ENCODE results near the gene LAIR1.

DNA sequence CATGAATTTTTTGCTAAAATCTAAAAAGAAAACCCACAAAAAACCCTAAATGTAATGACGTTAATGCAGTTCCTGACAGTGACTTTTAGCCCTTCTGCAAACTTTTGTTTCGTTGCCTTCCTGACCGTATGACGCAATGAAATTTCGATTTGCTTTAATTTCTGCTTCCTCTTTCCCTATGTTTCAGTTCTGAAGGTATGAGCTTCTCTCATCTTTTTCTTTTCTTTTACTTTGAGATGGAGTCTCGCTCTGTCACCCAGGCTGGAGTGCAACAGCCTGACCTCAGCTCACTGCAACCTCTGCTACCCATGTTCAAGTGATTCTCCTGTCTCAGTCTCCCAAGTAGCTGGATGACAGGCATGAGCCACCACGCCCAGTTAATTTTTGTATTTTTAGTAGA, 45.7 kb downstream of the LAIR1 start:
- no peak for TF ChIP-seq POLR2A (IDR thresholded peaks at IDR 0.05)
- TF ChIP-seq, protein P1, sequence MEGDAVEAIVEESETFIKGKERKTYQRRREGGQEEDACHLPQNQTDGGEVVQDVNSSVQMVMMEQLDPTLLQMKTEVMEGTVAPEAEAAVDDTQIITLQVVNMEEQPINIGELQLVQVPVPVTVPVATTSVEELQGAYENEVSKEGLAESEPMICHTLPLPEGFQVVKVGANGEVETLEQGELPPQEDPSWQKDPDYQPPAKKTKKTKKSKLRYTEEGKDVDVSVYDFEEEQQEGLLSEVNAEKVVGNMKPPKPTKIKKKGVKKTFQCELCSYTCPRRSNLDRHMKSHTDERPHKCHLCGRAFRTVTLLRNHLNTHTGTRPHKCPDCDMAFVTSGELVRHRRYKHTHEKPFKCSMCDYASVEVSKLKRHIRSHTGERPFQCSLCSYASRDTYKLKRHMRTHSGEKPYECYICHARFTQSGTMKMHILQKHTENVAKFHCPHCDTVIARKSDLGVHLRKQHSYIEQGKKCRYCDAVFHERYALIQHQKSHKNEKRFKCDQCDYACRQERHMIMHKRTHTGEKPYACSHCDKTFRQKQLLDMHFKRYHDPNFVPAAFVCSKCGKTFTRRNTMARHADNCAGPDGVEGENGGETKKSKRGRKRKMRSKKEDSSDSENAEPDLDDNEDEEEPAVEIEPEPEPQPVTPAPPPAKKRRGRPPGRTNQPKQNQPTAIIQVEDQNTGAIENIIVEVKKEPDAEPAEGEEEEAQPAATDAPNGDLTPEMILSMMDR (IDR thresholded peaks at IDR 0.05) = no peak
